ENCODE results near the gene AGRN. TPM values are rescaled to one million over a fixed set of nuclear protein-coding genes. Genes with fewer than 3 reads are reported as not detected.

AGRN gene
- total RNA-seq, 4 donors from 2014 or later: 50.6 to 84.8 (median 71.1) TPM

DNA sequence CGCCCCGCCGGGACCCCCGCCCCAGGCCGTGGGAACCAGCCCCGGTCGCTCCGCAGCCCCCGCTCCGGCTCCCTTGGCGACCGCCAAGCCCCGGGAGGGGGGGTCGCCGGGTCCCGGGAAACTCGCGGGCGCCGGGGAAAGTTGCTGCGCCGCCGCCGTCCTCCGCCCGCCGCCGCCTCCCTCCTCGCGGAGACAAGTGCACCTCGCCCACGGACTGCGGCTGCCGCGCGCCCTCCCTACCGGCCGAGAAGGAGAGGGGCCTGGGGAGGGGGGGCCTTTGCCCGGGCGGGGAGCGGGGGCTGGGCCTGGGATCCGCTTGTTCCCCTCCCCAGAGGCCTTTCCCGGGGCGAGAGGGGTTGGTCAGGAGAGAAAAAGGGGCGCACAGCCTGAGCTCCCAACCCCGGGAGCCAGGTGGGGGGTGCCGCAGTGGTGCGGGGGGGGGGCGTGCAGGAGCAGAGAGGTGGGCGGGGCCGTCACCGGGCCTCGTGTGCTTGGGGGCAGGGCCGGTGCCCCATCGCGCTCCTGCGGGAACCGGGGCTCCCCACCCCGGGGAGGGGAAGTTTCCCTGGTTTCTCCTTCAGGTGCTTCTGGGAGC is 592 bp downstream of the AGRN start:
- DNase-seq (ENCODE audit: low spot score in 2 of 2): no peak
- WGBS: no CpG with 5 or more reads among the region's 59 CpGs

DNA sequence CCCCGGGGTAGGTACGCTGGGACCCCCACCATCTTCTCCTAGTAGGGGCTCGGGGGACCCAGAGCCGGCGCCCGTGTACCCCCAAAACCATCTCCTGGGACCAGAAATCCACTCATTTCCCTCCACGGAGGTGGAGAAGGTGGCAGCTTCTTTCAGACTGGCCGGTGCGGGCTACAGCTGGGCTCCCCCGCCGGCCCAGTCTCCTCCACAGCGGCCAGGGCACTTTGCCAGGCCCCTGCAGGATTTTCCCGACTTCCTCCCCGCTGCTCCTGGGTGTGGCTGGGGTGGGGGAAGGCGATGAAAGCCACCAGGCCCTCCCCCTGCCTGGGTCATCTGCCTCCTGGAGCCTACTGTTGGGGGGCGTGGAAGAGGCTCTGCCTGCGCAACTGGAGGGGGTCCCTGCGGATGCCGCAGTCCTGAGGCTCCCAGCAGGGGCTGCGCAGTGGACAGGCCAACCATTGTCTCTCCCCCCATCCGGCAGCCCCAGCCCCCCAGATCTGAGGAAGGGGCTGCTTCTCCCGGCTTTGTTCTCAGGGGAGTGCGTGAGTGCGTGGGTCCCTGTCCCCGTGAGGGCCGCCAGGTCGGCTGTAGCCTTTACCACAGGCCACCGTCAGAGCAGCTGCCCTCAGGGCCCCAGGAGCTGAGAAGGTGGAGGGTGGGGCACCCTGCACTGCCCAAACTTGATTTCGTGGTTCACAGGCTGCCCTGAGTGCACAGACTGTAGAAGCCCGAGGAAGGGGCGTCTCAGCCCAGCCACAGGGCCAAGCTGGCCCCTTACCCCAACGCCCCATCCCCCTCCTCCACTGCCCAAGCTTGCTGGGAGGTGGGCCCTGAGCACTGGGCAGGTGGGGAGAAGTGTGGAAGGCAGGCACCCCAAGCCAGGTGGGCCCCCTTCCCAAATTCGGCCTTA is 1.3 kb downstream of the AGRN start:
- no peaks in the 10 kb centered on the region for H3K27me3 ChIP-seq
- peak overlapping the region; percentile 75 for H3K4me3 ChIP-seq
- no CpG with 5 or more reads among the region's 33 CpGs for WGBS
- no peaks in the 10 kb centered on the region for H3K9me3 ChIP-seq
- DNase-seq (ENCODE audit: low spot score in 2 of 2): no peak
- H3K27ac ChIP-seq: no peak overlapping the region
- TF ChIP-seq POLR2A (IDR thresholded peaks at IDR 0.05): no peak
- TF ChIP-seq, protein P1, sequence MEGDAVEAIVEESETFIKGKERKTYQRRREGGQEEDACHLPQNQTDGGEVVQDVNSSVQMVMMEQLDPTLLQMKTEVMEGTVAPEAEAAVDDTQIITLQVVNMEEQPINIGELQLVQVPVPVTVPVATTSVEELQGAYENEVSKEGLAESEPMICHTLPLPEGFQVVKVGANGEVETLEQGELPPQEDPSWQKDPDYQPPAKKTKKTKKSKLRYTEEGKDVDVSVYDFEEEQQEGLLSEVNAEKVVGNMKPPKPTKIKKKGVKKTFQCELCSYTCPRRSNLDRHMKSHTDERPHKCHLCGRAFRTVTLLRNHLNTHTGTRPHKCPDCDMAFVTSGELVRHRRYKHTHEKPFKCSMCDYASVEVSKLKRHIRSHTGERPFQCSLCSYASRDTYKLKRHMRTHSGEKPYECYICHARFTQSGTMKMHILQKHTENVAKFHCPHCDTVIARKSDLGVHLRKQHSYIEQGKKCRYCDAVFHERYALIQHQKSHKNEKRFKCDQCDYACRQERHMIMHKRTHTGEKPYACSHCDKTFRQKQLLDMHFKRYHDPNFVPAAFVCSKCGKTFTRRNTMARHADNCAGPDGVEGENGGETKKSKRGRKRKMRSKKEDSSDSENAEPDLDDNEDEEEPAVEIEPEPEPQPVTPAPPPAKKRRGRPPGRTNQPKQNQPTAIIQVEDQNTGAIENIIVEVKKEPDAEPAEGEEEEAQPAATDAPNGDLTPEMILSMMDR (IDR thresholded peaks at IDR 0.05): no peak
- no peak for TF ChIP-seq POLR2AphosphoS5 (IDR thresholded peaks at IDR 0.05)
- TF ChIP-seq EP300 (IDR thresholded peaks at IDR 0.05): no peak
- no peaks in the 10 kb centered on the region for H3K36me3 ChIP-seq
- H3K4me1 ChIP-seq: peaks cover 59% of the 10 kb centered on the region

More for the DNA sequence above, 592 bp downstream of the AGRN start:
- Histone ChIP-seq H3K36me3 (no peaks in the 10 kb centered on the region), H3K27ac (peak overlapping the region; percentile 90), H3K4me1 (peaks cover 53% of the 10 kb centered on the region), H3K27me3 (no peaks in the 10 kb centered on the region), H3K9me3 (no peaks in the 10 kb centered on the region), H3K4me3 (peak overlapping the region; percentile 75)
- TF ChIP-seq POLR2AphosphoS5 (IDR thresholded peaks at IDR 0.05): no peak
- TF ChIP-seq, protein P1 (IDR thresholded peaks at IDR 0.05): no peak
- TF ChIP-seq POLR2A (IDR thresholded peaks at IDR 0.05): no peak
- TF ChIP-seq EP300 (IDR thresholded peaks at IDR 0.05): no peak

DNA sequence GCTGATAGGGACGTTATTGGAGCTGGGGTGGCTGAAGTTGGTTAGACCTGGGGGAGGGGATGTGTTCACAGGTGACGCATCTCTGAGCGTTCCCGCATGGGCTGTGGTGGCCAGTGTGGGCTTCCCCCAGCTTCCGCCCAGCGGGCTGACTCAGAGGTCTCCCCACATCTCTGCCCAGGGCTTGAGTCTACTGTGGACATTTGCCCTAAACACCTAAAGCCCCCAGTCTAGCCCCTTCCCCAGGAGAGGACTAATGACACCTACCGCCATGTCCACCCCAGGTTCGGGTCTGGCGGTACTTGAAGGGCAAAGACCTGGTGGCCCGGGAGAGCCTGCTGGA is 2.0 kb downstream of the AGRN start:
- Histone ChIP-seq H3K4me3 (peak overlapping the region; percentile 75), H3K27ac (no peak overlapping the region), H3K4me1 (peaks cover 66% of the 10 kb centered on the region), H3K27me3 (no peaks in the 10 kb centered on the region), H3K36me3 (no peaks in the 10 kb centered on the region), H3K9me3 (no peaks in the 10 kb centered on the region)
- WGBS: 100% methylated on average over 3 of the region's 10 CpGs
- DNase-seq (ENCODE audit: low spot score in 2 of 2): no peak
- no peak for TF ChIP-seq POLR2A (IDR thresholded peaks at IDR 0.05)
- TF ChIP-seq EP300 (IDR thresholded peaks at IDR 0.05): no peak
- TF ChIP-seq, protein P1 (IDR thresholded peaks at IDR 0.05): no peak
- no peak for TF ChIP-seq POLR2AphosphoS5 (IDR thresholded peaks at IDR 0.05)

DNA sequence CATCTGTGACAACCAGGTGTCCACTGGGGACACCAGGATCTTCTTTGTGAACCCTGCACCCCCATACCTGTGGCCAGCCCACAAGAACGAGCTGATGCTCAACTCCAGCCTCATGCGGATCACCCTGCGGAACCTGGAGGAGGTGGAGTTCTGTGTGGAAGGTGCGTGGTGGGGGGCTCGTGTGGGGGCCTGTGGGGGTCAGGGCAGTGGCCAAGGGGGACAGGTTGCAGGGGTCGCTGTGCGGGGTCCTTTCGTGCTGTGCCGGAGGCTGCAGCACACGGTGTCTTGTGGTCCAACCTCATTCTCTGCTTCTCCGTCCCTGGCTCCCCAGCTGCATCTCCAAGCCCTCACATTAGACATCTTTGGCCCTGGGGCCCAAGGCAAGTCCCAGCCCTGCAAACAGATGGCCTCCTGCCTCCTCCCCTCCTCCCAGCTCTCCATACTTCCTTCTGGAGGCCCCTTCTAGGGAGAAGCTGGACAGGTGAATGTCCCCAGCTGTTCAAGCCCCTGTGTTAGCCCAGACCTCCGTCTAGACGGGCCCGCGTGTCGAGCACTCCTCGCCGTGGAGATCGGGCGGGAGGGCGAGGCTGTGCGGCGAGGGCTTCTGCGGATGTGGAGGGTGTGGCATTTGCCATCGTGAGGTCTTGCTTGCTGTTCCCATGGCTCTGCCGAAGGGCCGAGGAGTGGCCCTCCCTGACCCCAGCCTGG is 2.5 kb downstream of the AGRN start:
- Histone ChIP-seq H3K27ac (no peak overlapping the region), H3K9me3 (no peaks in the 10 kb centered on the region), H3K27me3 (no peaks in the 10 kb centered on the region), H3K36me3 (no peaks in the 10 kb centered on the region), H3K4me3 (no peak overlapping the region), H3K4me1 (peaks cover 68% of the 10 kb centered on the region)
- TF ChIP-seq POLR2AphosphoS5 (IDR thresholded peaks at IDR 0.05) (no peak), EP300 (IDR thresholded peaks at IDR 0.05) (no peak), POLR2A (IDR thresholded peaks at IDR 0.05) (no peak)
- TF ChIP-seq, protein P1 (IDR thresholded peaks at IDR 0.05): no peak
- WGBS: 79% methylated on average over 20 of the region's 27 CpGs
- no peak for DNase-seq (ENCODE audit: low spot score in 2 of 2)

DNA sequence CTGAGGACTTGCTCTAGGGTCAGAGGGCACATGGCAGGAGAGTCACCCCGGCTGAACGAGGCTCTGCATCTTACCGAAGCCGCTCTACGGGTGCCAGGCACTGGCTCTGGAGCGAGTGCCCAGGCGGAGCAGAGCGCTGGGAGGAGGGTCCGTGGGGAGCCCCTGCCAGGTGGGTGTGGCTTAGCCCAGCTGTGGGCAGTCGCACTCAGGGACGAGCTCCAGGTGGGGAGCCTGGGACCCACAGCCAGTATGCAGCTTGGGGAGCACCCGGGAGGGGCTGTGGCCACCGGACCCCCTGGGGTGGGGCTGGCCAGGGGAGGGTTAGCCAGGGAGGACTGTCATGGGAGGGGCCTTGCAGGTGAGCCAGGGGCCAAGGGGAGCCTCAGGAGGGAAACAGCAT is 3.8 kb downstream of the AGRN start:
- Histone ChIP-seq H3K27ac (no peak overlapping the region), H3K27me3 (no peaks in the 10 kb centered on the region), H3K4me3 (no peak overlapping the region)

More for the DNA sequence above, 3.8 kb downstream of the AGRN start:
- no peak for DNase-seq (ENCODE audit: low spot score in 2 of 2)
- peaks cover 68% of the 10 kb centered on the region for H3K4me1 ChIP-seq
- TF ChIP-seq POLR2A (IDR thresholded peaks at IDR 0.05): no peak
- no peak for TF ChIP-seq EP300 (IDR thresholded peaks at IDR 0.05)
- TF ChIP-seq, protein P1 (IDR thresholded peaks at IDR 0.05): no peak
- no peaks in the 10 kb centered on the region for H3K36me3 ChIP-seq
- H3K9me3 ChIP-seq: no peaks in the 10 kb centered on the region
- WGBS: 53% methylated on average over 3 of the region's 13 CpGs

Measured in suprapubic skin (tissue), 4 donors.